Vagina (tissue), 2 donors: ENCODE results near the gene CENPU. TPM values are rescaled to one million over a fixed set of nuclear protein-coding genes. Genes with fewer than 3 reads are reported as not detected.
"Not testable (repeated sequence)": the region's sequence is repeated elsewhere in the genome, so short reads cannot be mapped to it uniquely, and the experiment has no call there.

ENCODE experiments used
- DNase-seq, 2 donors: peaks; one replicate each; pipeline ENCODE4 v3.0.0-alpha.2; 2017; ENCODE audit errors: extremely low spot score in 2 of 2
- H3K27ac ChIP-seq: fragments of 200-600 bp; sonication (generic); one replicate; pipeline ENCODE4 v1.5.1; 2019
- H3K27me3 ChIP-seq: fragments of 200-600 bp; sonication (generic); one replicate; pipeline ENCODE4 v1.5.1; 2019
- H3K36me3 ChIP-seq, 2 donors: fragments of 200-600 bp; sonication (generic); one replicate each; pipeline ENCODE4 v1.5.1; 2017 to 2019
- H3K4me1 ChIP-seq: fragments of 200-600 bp; sonication (generic); one replicate; pipeline ENCODE4 v1.5.1; 2019
- H3K4me3 ChIP-seq, 2 donors: fragments of 200-600 bp; sonication (generic); 1 replicate in 1 of 2; 2 replicates in 1 of 2; pipeline ENCODE4 v1.5.1; 2016 to 2019
- H3K9me3 ChIP-seq: fragments of 200-600 bp; sonication (generic); one replicate; pipeline ENCODE4 v1.5.1; 2019
- CTCF ChIP-seq, 3 experiments: fragments of 450-650 bp in 2 of 3; fragments of 200-600 bp in 1 of 3; sonication (generic) in 1 of 3; IDR thresholded peaks; one replicate each; pipeline ENCODE4 v1.5.1; 2017 to 2019; ENCODE audit warnings: antibody characterized with exemption in 3 of 3, mild to moderate bottlenecking in 2 of 3, moderate library complexity in 2 of 3
- POLR2A ChIP-seq, 2 donors: fragments of 450-650 bp; IDR thresholded peaks; one replicate each; pipeline ENCODE4 v1.6.1; 2017; ENCODE audit warnings: antibody characterized with exemption in 2 of 2, mild to moderate bottlenecking in 2 of 2, moderate library complexity in 2 of 2
- POLR2AphosphoS5 ChIP-seq, 2 donors: sonication (generic); formaldehyde crosslinking; IDR thresholded peaks; one replicate each; pipeline ENCODE4 v1.9.0; 2017; ENCODE audit warnings: antibody characterized with exemption in 2 of 2, mild to moderate bottlenecking in 2 of 2, low read depth in 1 of 2; ENCODE audit not compliant: insufficient read depth in 1 of 2
- intact Hi-C: fragments of 100-400 bp; cut with DNase I; formaldehyde crosslinking; loops from one replicate; pipeline ENCODE4 v1.15.1; 2023
- total RNA-seq: library from RNA; depleted of rRNA; stranded (reverse); fragments of >200 nt; gene quantifications from one replicate; pipeline ENCODE4 v1.2.3, GENCODE V29; 2016

The CENPU gene, protein sequence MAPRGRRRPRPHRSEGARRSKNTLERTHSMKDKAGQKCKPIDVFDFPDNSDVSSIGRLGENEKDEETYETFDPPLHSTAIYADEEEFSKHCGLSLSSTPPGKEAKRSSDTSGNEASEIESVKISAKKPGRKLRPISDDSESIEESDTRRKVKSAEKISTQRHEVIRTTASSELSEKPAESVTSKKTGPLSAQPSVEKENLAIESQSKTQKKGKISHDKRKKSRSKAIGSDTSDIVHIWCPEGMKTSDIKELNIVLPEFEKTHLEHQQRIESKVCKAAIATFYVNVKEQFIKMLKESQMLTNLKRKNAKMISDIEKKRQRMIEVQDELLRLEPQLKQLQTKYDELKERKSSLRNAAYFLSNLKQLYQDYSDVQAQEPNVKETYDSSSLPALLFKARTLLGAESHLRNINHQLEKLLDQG
- 5.2 TPM for total RNA-seq

GRCh38 chr4:184733654-184734524 lies at the start of gene CENPU:
Gene CENPU, minus strand, starts transcription at chr4:184734096. Its CDS starts 34 bp downstream, at chr4:184734062.
- TF ChIP-seq CTCF (IDR thresholded peaks at IDR 0.05) = peak in 2 of 3 experiments; percentile 23 to 69
- peak; percentile 90 to 97 for TF ChIP-seq POLR2AphosphoS5 (IDR thresholded peaks at IDR 0.05; ENCODE audit: insufficient read depth in 1 of 2, low read depth in 1 of 2)
- peak in 1 of 2 donors; percentile 92 for TF ChIP-seq POLR2A (IDR thresholded peaks at IDR 0.05)
- H3K27ac ChIP-seq = peak within 1 kb of the TSS; percentile 67
- intact Hi-C loops = loop anchor here (10.0 kb wide), 1 partner anchor 89 kb away; the partner anchor contains the start of genes CASP3 and PRIMPOL
- DNase-seq = peak in 1 of 2 donors; percentile 97
- peak within 1 kb of the TSS; percentile 59 to 80 for H3K4me3 ChIP-seq
- no peaks in the 10 kb centered on the region for H3K9me3 ChIP-seq
- H3K36me3 ChIP-seq = no peaks in the 10 kb centered on the region
- H3K27me3 ChIP-seq = no peaks in the 10 kb centered on the region
- H3K4me1 ChIP-seq = peaks cover 20% of the 10 kb centered on the region

DNA sequence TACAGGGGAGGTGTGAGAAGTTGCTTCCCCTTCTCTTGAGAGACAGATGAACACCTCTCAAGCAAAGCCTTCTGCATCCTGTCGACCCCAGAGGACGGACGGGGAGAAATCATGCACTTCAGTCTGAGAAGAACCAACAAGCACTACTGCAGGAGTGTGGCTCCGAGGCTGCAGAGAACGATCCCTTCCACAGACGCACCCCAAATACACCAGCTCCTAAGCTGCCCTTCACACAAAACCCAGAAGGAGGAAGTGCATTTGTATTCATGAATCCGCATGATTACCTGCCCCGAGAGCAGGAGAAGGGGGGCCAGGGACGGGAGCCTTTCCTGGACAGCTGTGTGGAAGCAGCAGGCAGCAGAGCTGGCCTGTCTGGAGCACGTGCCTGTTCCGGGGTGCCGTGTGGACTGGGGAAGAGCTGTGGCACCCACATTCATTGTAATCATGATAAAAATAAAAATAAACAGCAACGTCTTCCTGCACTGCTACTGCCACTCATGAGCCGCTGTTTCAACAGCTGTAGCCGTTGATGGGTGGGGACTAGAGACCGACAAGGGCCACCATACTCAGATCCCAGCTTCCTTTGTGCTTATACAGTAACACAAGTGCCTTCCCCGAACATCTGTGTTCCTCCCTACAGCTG lies 49.0 kb upstream of the CENPU start:
- TF ChIP-seq CTCF (IDR thresholded peaks at IDR 0.05) = no peak
- TF ChIP-seq POLR2A (IDR thresholded peaks at IDR 0.05) = no peak
- TF ChIP-seq POLR2AphosphoS5 (IDR thresholded peaks at IDR 0.05; ENCODE audit: insufficient read depth in 1 of 2, low read depth in 1 of 2) = no peak
- H3K27ac ChIP-seq = no peak overlapping the region
- H3K4me1 ChIP-seq = no peaks in the 10 kb centered on the region
- DNase-seq = no peak
- H3K27me3 ChIP-seq = no peaks in the 10 kb centered on the region
- H3K9me3 ChIP-seq = no peaks in the 10 kb centered on the region
- H3K36me3 ChIP-seq = peaks cover 0 to 57% of the 10 kb centered on the region in 2 donors
- no peak overlapping the region for H3K4me3 ChIP-seq
- intact Hi-C loops = no loop called here

- H3K36me3 ChIP-seq = peaks cover 0 to 38% of the 10 kb centered on the region in 2 donors
Measured at GRCh38 chr4:184779160-184779559, 45.3 kb upstream of the CENPU start.

DNA sequence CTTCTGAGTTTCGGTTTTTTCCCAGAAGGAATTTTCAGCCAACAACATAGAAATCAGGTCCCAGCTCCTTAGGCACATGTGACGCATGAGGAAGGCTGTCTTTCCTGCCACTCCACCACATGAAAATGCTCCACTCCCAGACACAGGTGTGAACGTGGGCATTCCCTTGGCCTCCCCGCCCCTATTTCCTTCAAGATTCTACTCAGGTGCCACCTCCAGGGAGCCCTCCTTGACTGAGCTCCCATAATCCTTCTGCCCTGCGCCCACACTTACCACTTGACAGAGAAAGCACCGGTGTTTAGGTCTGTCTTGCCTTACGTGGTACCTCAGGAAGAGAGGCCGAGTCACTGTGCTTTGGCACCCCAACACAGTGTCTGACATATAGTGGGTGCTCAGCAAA lies 44.4 kb upstream of the CENPU start:
- Histone ChIP-seq H3K36me3 (peaks cover 0 to 32% of the 10 kb centered on the region in 2 donors), H3K27me3 (no peaks in the 10 kb centered on the region), H3K4me1 (no peaks in the 10 kb centered on the region), H3K27ac (no peak overlapping the region), H3K4me3 (no peak overlapping the region), H3K9me3 (no peaks in the 10 kb centered on the region)
- no peak for TF ChIP-seq POLR2AphosphoS5 (IDR thresholded peaks at IDR 0.05; ENCODE audit: insufficient read depth in 1 of 2, low read depth in 1 of 2)
- no peak for TF ChIP-seq CTCF (IDR thresholded peaks at IDR 0.05)
- no peak for TF ChIP-seq POLR2A (IDR thresholded peaks at IDR 0.05)
- no peak for DNase-seq
- intact Hi-C loops = no loop called here

More at GRCh38 chr4:184779160-184779559, 45.3 kb upstream of the CENPU start:
- H3K27me3 ChIP-seq, H3K4me1 ChIP-seq, H3K4me3 ChIP-seq, DNase-seq, intact Hi-C loops, H3K9me3 ChIP-seq, H3K27ac ChIP-seq: not testable (repeated sequence)

DNA sequence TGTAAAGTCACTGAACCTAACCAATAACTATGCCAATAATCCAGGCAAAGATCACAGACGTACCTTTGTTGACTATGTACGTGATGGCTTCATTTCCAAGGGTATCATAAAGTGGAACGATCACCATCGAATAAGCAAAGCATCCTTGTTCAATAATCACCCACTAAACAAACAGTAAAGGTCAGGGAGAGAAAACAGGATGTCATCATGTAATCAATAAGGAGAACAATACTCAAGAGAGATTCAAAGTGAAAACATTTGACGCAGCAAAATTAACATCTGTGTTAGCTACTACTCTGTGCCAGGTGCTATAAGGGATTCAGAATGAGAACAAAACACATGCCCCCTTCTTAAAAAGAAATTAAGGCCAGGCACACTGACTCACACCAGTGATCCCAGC lies 42.9 kb upstream of the CENPU start:
- Histone ChIP-seq H3K27me3 (no peaks in the 10 kb centered on the region), H3K4me3 (no peak overlapping the region), H3K9me3 (no peaks in the 10 kb centered on the region), H3K36me3 (peaks cover 0 to 25% of the 10 kb centered on the region in 2 donors), H3K27ac (no peak overlapping the region), H3K4me1 (no peaks in the 10 kb centered on the region)
- DNase-seq = no peak
- intact Hi-C loops = no loop called here
- TF ChIP-seq POLR2A (IDR thresholded peaks at IDR 0.05) = no peak
- no peak for TF ChIP-seq POLR2AphosphoS5 (IDR thresholded peaks at IDR 0.05; ENCODE audit: insufficient read depth in 1 of 2, low read depth in 1 of 2)
- no peak for TF ChIP-seq CTCF (IDR thresholded peaks at IDR 0.05)
